ENCODE results near the gene HBS1L.

The HBS1L gene

DNA sequence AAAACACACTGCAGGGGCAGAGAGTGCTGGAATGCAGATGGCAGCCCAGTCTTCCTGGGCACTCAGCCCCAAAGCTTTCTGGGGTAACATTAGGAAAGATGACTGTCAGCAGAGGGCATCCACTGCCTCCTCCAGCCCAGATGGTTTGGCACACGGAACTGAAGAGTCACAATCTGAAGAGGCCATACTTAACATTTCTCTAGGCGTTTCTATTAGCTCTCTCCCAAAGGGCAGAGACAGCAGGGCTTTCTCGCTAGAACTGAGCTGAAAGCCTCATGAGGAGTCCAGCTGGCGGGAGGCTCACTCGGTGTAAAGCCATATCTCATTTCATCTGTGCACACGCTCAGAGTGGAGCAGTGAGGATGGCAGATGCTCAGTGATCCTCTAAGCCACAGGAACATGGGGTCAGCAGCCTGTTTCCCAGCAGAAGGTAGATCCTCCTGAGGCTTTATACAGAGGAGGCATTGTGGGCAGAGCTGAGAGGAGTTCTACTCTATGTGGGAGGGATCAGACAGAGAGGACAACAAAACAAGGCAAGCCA, 132.8 kb downstream of the HBS1L start:
- DNase-seq (ENCODE audit: insufficient read length, low spot score), result no peak
- no peak for FAIRE-seq
- TF ChIP-seq POLR2A (IDR thresholded peaks at IDR 0.05; ENCODE audit: low read depth, low read length), result no peak
- TF ChIP-seq PAX5 (IDR thresholded peaks at IDR 0.05; ENCODE audit: insufficient read depth, low read length, severe bottlenecking), result no peak
- no peak for TF ChIP-seq POLR2AphosphoS5 (IDR thresholded peaks at IDR 0.05; ENCODE audit: low read depth, low read length)

DNA sequence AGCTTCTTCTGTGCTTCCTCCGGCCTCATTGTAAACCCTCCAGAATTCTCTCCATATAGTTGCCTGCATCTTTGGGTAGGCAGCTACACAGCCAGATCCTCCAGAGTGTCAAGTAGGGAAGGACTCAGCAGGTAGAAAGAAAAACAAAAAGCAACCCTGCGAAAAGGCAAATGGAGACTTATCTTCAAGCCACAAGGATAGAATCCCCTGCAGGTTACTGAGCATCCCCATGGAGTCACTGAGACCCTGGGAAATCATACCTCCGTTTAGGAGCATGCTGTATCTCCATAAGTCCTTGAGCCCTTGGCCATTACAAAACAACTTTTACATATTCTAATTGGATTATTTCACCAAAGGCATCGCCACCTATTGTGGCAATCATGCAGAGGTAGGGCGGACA, 133.3 kb downstream of the HBS1L start:
- FAIRE-seq (no peak), DNase-seq (ENCODE audit: insufficient read length, low spot score) (no peak)
- TF ChIP-seq POLR2A (IDR thresholded peaks at IDR 0.05; ENCODE audit: low read depth, low read length) (no peak), TAF1 (IDR thresholded peaks at IDR 0.05; ENCODE audit: low read depth, low read length) (no peak), POLR2AphosphoS5 (IDR thresholded peaks at IDR 0.05; ENCODE audit: low read depth, low read length) (no peak), SPI1 (IDR thresholded peaks at IDR 0.05; ENCODE audit: low read depth, low read length) (no peak), POU2F2 (IDR thresholded peaks at IDR 0.05; ENCODE audit: low read depth, low read length) (no peak), PAX5 (IDR thresholded peaks at IDR 0.05; ENCODE audit: insufficient read depth, low read length, severe bottlenecking) (no peak)

DNA sequence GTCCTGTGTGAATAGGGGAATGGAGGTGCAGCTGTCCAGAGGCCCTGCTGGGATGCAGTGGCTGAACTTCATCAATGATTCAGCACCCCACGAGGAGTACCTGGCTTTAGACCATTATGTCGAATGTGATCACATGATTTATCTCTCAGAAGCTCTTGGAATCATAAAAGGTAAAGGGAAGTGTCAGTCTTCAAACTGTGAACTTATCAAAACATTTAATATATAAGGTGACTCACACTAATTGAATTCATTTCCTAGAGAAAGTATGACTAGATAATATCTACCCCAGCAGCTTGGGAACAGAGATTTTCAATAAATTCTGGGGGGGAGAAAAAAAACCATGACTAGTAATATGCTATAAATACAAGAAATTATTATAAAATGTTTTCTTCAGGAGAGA, 134.2 kb downstream of the HBS1L start:
- FAIRE-seq, result no peak
- TF ChIP-seq SPI1 (IDR thresholded peaks at IDR 0.05; ENCODE audit: low read depth, low read length) (no peak), POLR2AphosphoS5 (IDR thresholded peaks at IDR 0.05; ENCODE audit: low read depth, low read length) (no peak), POU2F2 (IDR thresholded peaks at IDR 0.05; ENCODE audit: low read depth, low read length) (no peak), POLR2A (IDR thresholded peaks at IDR 0.05; ENCODE audit: low read depth, low read length) (no peak), TAF1 (IDR thresholded peaks at IDR 0.05; ENCODE audit: low read depth, low read length) (no peak), PAX5 (IDR thresholded peaks at IDR 0.05; ENCODE audit: insufficient read depth, low read length, severe bottlenecking) (no peak)
- DNase-seq (ENCODE audit: insufficient read length, low spot score), result no peak

DNA sequence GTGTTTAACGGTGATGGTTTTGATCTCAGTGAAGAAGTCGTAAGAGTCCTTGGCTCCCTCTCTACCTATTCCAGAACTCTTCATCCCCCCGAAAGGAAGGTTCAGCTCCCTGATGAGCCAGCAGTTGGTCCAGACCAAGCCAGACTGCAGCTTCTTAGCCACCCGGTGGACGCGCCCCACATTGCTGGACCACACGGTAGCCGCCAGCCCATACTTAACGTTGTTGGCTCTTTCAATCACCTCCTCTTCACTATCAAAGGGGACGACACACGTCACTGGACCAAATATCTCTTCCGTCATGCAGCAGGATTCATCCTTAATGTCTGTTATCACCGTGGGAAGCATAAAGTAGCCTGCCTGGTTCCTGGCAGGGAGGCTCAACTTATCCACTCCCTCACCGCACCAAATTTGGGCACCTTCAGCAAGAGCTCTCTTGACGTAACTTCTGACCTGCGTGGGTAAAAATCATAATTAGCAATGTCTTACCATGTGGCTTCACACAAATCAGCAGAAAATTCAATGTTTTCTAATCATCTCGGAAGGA, 136.1 kb downstream of the HBS1L start:
- FAIRE-seq, result no peak
- DNase-seq (ENCODE audit: insufficient read length, low spot score), result no peak
- TF ChIP-seq POLR2A (IDR thresholded peaks at IDR 0.05; ENCODE audit: low read depth, low read length) (no peak), TAF1 (IDR thresholded peaks at IDR 0.05; ENCODE audit: low read depth, low read length) (no peak), PAX5 (IDR thresholded peaks at IDR 0.05; ENCODE audit: insufficient read depth, low read length, severe bottlenecking) (no peak)

DNA sequence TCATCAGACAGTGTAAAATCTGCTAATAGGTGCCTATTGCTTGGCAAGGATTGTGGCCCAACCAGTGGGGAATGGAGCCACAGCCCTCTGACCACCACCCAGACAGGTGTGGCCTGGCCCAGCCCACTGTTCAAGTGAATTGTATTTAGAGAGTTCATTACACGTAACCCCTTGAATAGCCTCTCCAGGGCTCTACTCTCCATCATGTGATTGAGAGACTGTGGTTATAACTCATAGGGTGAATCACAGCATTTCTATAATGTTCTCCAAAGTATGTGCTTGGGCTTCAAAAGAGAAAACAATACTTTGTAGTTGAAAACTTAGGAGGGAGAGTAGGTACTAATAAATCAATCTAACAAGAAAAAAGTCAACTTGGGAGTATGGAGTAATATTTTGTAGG, 143.1 kb downstream of the HBS1L start:
- TF ChIP-seq PAX5 (IDR thresholded peaks at IDR 0.05; ENCODE audit: insufficient read depth, low read length, severe bottlenecking), result no peak
- TF ChIP-seq POLR2AphosphoS5 (IDR thresholded peaks at IDR 0.05; ENCODE audit: low read depth, low read length), result no peak
- TF ChIP-seq SPI1 (IDR thresholded peaks at IDR 0.05; ENCODE audit: low read depth, low read length), result no peak
- TF ChIP-seq TAF1 (IDR thresholded peaks at IDR 0.05; ENCODE audit: low read depth, low read length), result no peak
- DNase-seq (ENCODE audit: insufficient read length, low spot score) (no peak), FAIRE-seq (no peak)

DNA sequence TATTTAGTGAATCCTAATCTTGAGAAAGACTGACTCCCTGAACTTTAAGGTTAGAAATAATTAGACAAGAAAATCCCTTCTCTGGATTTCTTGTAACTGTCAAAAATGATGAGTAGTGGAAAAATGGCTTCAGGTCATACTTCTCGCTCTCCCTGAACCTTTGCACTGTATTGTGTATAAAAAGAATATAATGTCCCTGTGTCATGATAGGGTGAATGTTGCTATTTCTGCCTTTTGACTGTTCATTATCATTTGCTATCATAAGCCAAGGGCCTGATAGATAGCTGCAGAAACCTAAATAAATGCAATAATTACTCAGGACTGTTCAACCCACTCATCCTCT, 144.1 kb downstream of the HBS1L start:
- TF ChIP-seq SPI1 (IDR thresholded peaks at IDR 0.05; ENCODE audit: low read depth, low read length) (no peak), TAF1 (IDR thresholded peaks at IDR 0.05; ENCODE audit: low read depth, low read length) (no peak), POLR2A (IDR thresholded peaks at IDR 0.05; ENCODE audit: low read depth, low read length) (no peak), POU2F2 (IDR thresholded peaks at IDR 0.05; ENCODE audit: low read depth, low read length) (no peak), PAX5 (IDR thresholded peaks at IDR 0.05; ENCODE audit: insufficient read depth, low read length, severe bottlenecking) (no peak), POLR2AphosphoS5 (IDR thresholded peaks at IDR 0.05; ENCODE audit: low read depth, low read length) (no peak)

More for the DNA sequence above, 144.1 kb downstream of the HBS1L start:
- DNase-seq (ENCODE audit: insufficient read length, low spot score) (no peak), FAIRE-seq (no peak)
